ENCODE results near the gene GRK5. TPM values are rescaled to one million over a fixed set of nuclear protein-coding genes. Genes with fewer than 3 reads are reported as not detected.
A peak's percentile ranks its signal among the peaks of the same experiment; 100 is the strongest.

The GRK5 gene
- total and polyA plus RNA-seq, 9 of the 15 experiments (the other 6 are each of a cell fraction or from before 2014, with no cell fraction given): 0.46 to 0.83 (median 0.67) TPM; not detected in 2

DNA sequence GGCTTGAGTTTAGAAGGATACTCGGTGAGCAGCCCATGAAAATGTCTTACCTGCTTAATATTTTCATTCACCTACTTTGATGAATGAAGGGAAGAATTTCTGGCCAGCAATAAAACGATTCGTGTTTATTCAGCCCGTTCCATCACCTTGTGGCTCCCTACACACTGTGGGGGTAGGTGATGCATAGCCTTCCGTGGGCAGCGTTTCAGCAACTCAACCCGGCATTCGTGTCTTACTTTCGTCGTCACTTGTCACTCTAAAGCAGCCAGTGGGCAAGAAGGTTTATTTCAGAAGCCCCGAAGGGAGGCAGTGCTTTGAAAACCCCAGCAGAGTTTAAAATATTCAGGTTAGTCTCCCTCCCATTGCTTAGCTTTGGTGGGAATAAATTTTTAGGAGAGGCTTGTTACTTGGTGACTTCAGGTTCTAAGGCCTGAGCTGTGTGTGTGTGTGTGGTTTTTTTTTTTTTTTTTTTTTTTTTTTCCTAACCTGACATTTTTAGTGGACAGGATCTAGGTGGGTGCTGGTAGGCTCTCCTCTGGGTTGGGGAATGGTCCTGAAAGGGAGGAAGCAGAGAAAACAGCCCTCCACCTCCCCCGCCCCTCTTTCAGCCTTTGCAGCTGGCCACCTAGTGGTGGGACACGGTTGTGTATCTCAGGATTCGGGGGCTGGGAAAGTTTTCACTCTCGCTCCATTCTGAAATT lies 1.8 kb downstream of the GRK5 start (continued):
- TF ChIP-seq NR2C1 (IDR thresholded peaks at IDR 0.05) (no peak), NR2C1 (tag; IDR thresholded peaks at IDR 0.05) (no peak), RAD21 (CRISPR knock-in tag; conservative IDR thresholded peaks at IDR 0.05 in 1 of 2, IDR thresholded peaks at IDR 0.05 in 1 of 2) (peak; percentile 17 to 40; a peak in 3 of 4 replicates), MAZ (CRISPR knock-in tag; conservative IDR thresholded peaks at IDR 0.05 in 1 of 2, IDR thresholded peaks at IDR 0.05 in 1 of 2) (peak in 1 of 2 experiments; percentile 58; a peak in 2 of 4 replicates), RCOR1 (IDR thresholded peaks at IDR 0.05; ENCODE audit: borderline replicate concordance in 1 of 2, low read depth in 2 of 2, low read length in 2 of 2) (no peak), ZBTB7A (IDR thresholded peaks at IDR 0.05; ENCODE audit: borderline replicate concordance, control insufficient read depth, low read depth, low read length) (peak; percentile 38; the same call in 1 of the 2 replicates), PRPF4 (IDR thresholded peaks at IDR 0.05; ENCODE audit: insufficient read depth, low read depth, low read length, poor library complexity, severe bottlenecking) (no peak), HDAC1 (IDR thresholded peaks at IDR 0.05) (no peak)
- TF ChIP-seq, protein P1, sequence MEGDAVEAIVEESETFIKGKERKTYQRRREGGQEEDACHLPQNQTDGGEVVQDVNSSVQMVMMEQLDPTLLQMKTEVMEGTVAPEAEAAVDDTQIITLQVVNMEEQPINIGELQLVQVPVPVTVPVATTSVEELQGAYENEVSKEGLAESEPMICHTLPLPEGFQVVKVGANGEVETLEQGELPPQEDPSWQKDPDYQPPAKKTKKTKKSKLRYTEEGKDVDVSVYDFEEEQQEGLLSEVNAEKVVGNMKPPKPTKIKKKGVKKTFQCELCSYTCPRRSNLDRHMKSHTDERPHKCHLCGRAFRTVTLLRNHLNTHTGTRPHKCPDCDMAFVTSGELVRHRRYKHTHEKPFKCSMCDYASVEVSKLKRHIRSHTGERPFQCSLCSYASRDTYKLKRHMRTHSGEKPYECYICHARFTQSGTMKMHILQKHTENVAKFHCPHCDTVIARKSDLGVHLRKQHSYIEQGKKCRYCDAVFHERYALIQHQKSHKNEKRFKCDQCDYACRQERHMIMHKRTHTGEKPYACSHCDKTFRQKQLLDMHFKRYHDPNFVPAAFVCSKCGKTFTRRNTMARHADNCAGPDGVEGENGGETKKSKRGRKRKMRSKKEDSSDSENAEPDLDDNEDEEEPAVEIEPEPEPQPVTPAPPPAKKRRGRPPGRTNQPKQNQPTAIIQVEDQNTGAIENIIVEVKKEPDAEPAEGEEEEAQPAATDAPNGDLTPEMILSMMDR (IDR thresholded peaks at IDR 0.05 in 2 of 3, conservative IDR thresholded peaks at IDR 0.05 in 1 of 3; ENCODE audit: insufficient read depth in 2 of 3, low read depth in 1 of 3, low read length in 3 of 3): peak; percentile 68 to 72 (median 68)
- TF ChIP-seq, protein P2, sequence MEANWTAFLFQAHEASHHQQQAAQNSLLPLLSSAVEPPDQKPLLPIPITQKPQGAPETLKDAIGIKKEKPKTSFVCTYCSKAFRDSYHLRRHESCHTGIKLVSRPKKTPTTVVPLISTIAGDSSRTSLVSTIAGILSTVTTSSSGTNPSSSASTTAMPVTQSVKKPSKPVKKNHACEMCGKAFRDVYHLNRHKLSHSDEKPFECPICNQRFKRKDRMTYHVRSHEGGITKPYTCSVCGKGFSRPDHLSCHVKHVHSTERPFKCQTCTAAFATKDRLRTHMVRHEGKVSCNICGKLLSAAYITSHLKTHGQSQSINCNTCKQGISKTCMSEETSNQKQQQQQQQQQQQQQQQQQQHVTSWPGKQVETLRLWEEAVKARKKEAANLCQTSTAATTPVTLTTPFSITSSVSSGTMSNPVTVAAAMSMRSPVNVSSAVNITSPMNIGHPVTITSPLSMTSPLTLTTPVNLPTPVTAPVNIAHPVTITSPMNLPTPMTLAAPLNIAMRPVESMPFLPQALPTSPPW (CRISPR knock-in tag; IDR thresholded peaks at IDR 0.05): peak; percentile 73

Data from K562 (cell line).